Activated CD4-positive, alpha-beta T cell treated with anti-CD3 and anti-CD28 coated beads for 24 hours (primary cell): Measurements from ENCODE around the gene IL3RA.
"Not testable (repeated sequence)": the region's sequence is repeated elsewhere in the genome, so short reads cannot be mapped to it uniquely, and the experiment has no call there.

ENCODE experiments used
- DNase-seq, 2 donors: peaks; one replicate each; pipeline ENCODE4 v3.0.0-alpha.2; 2020; ENCODE audit warnings: low read depth in 2 of 2

IL3RA gene

DNA sequence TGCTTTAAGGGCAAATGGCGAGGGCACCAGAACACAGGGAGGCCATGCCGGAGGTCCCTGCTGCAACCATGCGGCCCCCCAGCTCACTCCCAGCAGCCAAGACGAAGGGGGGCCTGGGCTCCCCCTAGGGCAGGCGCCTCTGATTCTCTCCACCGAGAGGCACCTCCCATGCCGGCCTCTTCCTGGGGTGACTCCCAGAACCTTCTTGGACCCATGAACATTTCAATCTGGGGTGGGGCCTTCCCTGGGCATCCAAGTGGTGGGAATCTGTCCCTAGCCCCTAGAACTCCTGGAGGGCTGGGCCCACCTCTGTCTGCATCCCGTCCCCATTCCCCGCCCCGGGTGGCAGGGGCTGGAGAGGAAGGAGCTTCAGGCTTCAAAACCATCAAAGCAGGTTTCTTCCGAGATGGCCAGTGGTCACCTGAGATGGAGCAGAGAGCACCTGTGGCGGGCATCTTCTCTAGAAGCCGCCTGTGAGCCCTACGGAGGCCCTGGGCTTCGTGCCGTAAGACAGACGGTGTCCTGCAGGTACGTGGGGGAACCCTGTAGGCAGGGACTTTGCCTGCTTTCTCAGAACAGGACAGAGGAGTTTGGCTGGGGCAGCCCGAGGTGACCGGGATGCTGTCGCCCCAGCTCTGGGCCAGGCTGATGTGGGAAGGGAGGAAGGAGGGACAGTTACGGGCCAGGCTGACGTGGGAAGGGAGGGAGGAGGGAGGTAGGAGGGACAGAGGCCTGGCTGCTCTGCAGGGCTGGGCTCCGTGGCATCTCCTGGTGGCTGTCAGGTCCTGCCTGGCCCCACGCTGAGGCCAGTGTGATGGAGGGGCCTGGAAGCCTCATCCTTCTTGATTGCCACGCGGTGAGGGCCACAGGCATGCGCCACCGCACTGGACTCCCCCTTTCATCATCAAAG, 62.1 kb downstream of the IL3RA start:
- DNase-seq: no peak

GRCh38 chrX:1400049-1400448, 63.5 kb downstream of the IL3RA start:
- no peak for DNase-seq

GRCh38 chrX:1400742-1401471, 64.3 kb downstream of the IL3RA start:
- no peak for DNase-seq

DNA sequence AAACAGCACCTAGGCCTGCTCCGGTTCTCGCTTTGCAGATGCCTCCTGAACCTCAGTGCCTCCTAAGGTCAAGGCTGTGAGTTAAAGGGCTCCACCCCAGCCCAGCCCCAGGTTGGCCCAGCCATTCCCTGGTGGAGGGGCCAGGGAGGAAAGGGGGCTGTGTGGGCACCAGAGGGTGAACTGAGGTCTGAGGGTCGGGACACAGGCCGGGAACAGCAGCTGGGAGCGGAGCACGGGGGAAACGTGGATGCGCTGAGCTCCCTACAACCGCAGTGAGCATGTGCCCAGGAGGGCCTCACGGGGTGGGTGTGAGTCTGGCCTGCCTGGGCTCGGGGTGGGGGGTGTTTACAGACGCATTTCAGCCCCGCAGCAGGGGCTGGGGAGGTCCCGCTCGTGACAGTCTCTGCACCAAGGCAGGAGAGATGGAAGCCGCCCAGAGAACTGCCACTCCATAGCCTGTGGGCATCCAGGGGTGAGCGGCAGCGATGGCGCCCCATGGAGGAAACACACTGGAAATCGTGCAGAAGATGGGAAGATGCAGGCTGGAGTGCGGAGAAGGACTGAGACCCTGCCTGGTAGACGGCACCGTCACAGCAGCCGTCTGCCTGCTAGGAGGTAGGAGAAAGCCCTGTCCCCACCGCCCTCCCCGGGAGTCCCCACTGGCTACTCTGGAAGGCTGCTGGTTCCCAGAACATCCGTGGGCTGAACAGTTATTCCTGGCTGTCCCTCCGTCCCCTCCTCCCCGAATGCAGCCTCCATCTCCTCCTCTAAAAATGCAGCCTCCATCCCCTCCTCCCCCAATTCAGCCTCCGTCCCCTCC, 65.2 kb downstream of the IL3RA start:
- DNase-seq: no peak

GRCh38 chrX:1403228-1403627, 66.6 kb downstream of the IL3RA start:
- DNase-seq: no peak

GRCh38 chrX:1403867-1404266, 67.3 kb downstream of the IL3RA start:
- DNase-seq: not testable (repeated sequence)

GRCh38 chrX:1405769-1406168, 69.2 kb downstream of the IL3RA start:
- DNase-seq: not testable (repeated sequence)

- DNase-seq: no peak
Observed at GRCh38 chrX:1407035-1407434, 70.5 kb downstream of the IL3RA start.

- no peak for DNase-seq
Observed at GRCh38 chrX:1411326-1411725, 74.7 kb downstream of the IL3RA start.

GRCh38 chrX:1412551-1413161, 76.1 kb downstream of the IL3RA start:
- no peak for DNase-seq

DNA sequence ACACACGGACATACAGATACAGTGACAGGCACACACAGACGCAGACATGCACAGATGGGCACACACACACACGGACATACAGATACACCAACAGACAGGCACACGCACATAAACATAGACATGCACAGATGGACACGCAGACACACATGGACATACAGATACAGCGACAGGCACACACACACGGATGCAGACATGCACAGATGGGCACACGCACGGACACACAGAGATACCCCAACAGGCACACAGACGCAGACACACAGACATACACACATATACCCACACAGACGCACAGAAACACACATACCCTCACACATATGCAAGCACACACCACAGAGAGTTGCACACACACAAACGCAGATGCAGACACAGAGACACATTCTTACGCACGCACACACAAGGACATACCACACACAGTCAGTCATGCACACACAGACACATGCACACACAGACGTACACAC, 79.8 kb downstream of the IL3RA start:
- DNase-seq: no peak

DNA sequence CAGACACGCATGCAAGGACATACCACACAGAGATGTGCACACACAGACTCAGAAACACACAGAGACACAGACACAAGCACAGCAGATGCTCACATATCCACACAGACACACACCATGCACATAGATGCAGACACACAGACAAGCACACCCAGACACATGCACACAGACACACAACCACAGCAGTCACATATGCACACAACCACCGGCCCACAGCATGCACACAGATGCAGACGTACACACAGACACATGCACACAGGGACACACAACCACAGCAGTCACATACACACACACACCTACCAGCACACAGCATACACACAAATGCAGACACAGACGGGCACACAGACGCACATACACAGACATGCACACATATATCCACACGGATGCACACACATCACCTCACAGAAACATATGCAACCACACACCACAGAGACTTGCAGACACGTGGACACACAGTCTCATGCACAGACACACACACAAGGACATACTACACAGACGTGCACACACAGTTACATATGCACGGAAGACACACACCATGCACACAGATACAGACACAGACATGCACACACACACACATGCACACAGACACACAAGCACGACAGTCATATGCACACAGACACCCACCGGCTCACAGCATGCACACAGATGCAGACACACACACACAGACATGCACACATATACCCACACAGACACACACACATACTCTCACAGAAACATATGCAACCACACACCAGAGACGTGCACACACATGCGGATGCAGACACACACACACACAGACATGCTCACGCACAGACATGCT, 80.6 kb downstream of the IL3RA start:
- no peak for DNase-seq

DNA sequence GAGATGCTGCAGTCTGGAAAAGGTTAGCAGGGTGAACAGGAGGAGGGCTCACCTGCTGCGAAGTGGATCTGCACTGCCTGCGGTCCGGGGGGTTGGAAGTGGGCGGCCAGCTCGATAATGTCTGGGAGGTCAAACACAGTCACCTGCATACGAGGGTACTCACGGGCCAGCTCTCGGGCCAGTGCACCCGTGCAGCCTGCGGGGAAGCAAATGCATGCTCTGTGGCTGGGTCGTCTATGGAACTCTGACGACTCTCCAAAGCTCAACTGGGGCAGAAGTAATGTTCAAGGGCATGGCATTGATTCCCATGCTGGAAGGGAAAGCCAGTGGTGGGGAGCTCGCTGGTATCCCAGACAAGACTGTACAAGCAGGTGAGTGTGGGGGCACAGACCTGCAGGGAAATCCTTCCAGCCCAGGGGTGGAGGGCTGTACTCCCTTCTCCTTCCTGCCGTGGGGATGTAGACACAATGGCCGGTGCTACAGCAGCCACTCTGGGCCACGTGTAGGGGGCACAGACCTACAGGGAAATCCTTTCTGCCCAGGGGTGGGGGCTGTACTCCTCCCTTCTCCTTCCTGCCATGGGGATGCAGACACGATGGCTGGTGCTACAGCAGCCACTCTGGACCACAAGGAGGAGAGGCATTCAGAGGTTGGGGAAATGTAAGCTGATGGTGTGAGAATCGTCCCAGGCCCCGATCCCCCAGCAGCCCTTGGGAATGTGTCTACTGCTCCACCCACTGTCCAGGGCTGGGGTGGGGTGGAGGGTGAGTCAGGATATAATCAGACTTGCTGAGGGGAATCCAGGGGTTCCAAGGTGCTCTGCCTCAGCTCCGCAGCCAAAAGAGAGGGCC, 81.6 kb downstream of the IL3RA start:
- no peak for DNase-seq

- no peak for DNase-seq
Observed at GRCh38 chrX:1418901-1419544, 82.4 kb downstream of the IL3RA start.

DNA sequence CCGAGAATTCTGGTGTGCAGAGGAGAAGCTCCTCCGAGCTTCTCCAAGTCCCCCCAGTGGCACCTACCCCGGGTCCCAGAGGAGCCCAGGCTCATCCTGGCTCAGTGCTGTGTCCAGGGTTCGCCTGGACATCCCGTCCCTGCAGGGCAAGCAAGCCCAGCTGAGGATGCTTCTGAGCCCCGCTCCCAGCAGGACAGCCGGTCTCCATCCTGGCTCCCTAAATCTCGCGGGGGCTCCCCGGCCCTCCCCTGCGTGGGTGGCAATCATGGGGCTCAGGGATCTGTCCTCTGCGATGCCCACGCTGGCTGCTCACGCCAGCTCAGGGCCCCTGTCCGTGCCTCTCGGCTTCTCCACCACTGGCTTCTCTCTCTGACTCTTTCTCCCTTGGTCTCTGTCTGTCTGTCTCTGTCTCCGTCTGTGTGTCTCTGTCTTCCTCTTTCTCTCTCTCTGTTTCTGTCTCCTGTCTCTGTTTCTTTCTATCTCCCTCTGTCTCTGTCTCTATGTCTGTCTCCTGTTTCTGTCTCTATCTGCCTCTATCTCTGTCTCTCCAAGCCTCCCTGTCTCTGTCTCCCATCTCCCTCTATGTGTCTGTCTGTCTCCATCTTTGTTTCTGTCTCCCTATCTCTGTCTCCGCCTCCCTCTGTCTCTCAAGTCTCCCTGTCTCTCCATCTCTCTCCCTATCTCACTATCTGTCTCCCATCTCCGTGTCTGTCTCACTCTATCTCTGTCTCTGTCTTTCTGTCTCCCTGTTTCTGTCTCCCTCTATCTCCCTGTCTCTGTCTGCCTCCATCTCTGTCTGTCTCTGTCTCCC, 83.2 kb downstream of the IL3RA start:
- DNase-seq: no peak

GRCh38 chrX:1420371-1420770, 83.8 kb downstream of the IL3RA start:
- no peak for DNase-seq

GRCh38 chrX:1421433-1422134, 85.0 kb downstream of the IL3RA start:
- no peak for DNase-seq

DNA sequence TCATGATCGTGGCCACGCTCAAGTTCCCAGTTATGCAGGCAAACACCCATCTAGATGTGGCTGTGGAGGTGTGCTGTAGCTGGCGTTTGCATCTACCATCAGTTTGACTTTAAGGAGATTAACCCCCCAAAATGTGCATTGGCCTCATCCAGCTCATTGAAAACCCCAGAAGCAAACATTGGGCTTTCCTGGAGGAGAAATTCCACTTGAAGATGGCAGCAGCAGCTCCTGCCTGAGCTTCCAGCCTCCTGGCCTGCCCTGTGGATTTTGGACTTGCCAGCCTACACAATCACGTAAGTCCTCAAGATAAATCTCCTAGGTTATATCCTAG, 85.5 kb downstream of the IL3RA start:
- DNase-seq: no peak
